ENCODE results near the gene SYNJ2. TPM values are rescaled to one million over a fixed set of nuclear protein-coding genes. Genes with fewer than 3 reads are reported as not detected.

SYNJ2 gene
- total RNA-seq, 2 experiments from 2014 or later: 28.6 to 30.1 TPM

GRCh38 chr6:158040051-158040803, 58.6 kb downstream of the SYNJ2 start:
- intact Hi-C loops (cut with DNase I, micrococcal nuclease): loop anchor here (2.0 kb wide), 2 partner anchors 13 to 17 kb away; no protein-coding TSS in a partner anchor
- POLR2A ChIA-PET: interaction anchor here (0.5 to 1.2 kb wide), 2 partner anchors 14 to 262 kb away, joined by 4 read pairs; no protein-coding TSS in a partner anchor
- CTCF ChIA-PET: interaction anchor here (0.6 to 1.8 kb wide), 3 partner anchors 12 to 31 kb away, joined by 3 to 7 read pairs (median 6); no protein-coding TSS in a partner anchor

GRCh38 chr6:158040804-158041347, 59.2 kb downstream of the SYNJ2 start:
- no peak for ATAC-seq
- no peaks in the 10 kb centered on the region for H3K27me3 Mint-ChIP-seq
- H3K27ac Mint-ChIP-seq: no peak overlapping the region
- intact Hi-C loops (cut with DNase I, micrococcal nuclease): loop anchor here (2.0 kb wide), 2 partner anchors 14 to 16 kb away; no protein-coding TSS in a partner anchor
- no peaks in the 10 kb centered on the region for H3K9me3 Mint-ChIP-seq (ENCODE audit: low read depth)
- POLR2A ChIA-PET: interaction anchor here (0.5 kb wide), 1 partner anchor 263 kb away, joined by 4 read pairs; no protein-coding TSS in a partner anchor
- no peak overlapping the region for H3K4me3 Mint-ChIP-seq
- CTCF ChIA-PET: interaction anchor here (1.6 kb wide), 1 partner anchor 12 kb away, joined by 7 read pairs; no protein-coding TSS in a partner anchor
- no peak for DNase-seq
- H3K36me3 Mint-ChIP-seq (ENCODE audit: low read depth): peaks cover 32% of the 10 kb centered on the region
- H3K4me1 Mint-ChIP-seq: peaks cover 38% of the 10 kb centered on the region

More at GRCh38 chr6:158040051-158040803, 58.6 kb downstream of the SYNJ2 start:
- peak overlapping the region; percentile 73 for H3K27ac Mint-ChIP-seq
- ATAC-seq: peak; percentile 73
- H3K27me3 Mint-ChIP-seq: no peaks in the 10 kb centered on the region
- peaks cover 30% of the 10 kb centered on the region for H3K36me3 Mint-ChIP-seq (ENCODE audit: low read depth)
- DNase-seq: peak; percentile 57
- H3K4me3 Mint-ChIP-seq: no peak overlapping the region
- H3K9me3 Mint-ChIP-seq (ENCODE audit: low read depth): no peaks in the 10 kb centered on the region
- peaks cover 32% of the 10 kb centered on the region for H3K4me1 Mint-ChIP-seq

- no peak overlapping the region for H3K27ac Mint-ChIP-seq
- DNase-seq (no peak), ATAC-seq (no peak)
- H3K4me1 Mint-ChIP-seq: peaks cover 42% of the 10 kb centered on the region
- intact Hi-C loops (cut with DNase I, micrococcal nuclease): loop anchor here (2.0 kb wide), 2 partner anchors 15 kb away; no protein-coding TSS in a partner anchor
- ChIA-PET POLR2A (no interaction called here), CTCF (interaction anchor here (1.4 to 1.6 kb wide), 2 partner anchors 13 to 15 kb away, joined by 3 to 7 read pairs; no protein-coding TSS in a partner anchor)
- no peak overlapping the region for H3K4me3 Mint-ChIP-seq
- no peaks in the 10 kb centered on the region for H3K9me3 Mint-ChIP-seq (ENCODE audit: low read depth)
- no peaks in the 10 kb centered on the region for H3K27me3 Mint-ChIP-seq
- H3K36me3 Mint-ChIP-seq (ENCODE audit: low read depth): peaks cover 31% of the 10 kb centered on the region
Measured at GRCh38 chr6:158041370-158041769, 59.7 kb downstream of the SYNJ2 start.

GRCh38 chr6:158041788-158042187, 60.1 kb downstream of the SYNJ2 start:
- Mint-ChIP-seq H3K36me3 (ENCODE audit: low read depth) (peaks cover 30% of the 10 kb centered on the region), H3K27ac (no peak overlapping the region), H3K9me3 (ENCODE audit: low read depth) (no peaks in the 10 kb centered on the region), H3K4me1 (peaks cover 46% of the 10 kb centered on the region), H3K27me3 (no peaks in the 10 kb centered on the region), H3K4me3 (no peak overlapping the region)
- ChIA-PET POLR2A (no interaction called here), CTCF (interaction anchor here (1.4 to 1.6 kb wide), 2 partner anchors 13 to 16 kb away, joined by 3 to 7 read pairs; no protein-coding TSS in a partner anchor)
- DNase-seq (no peak), ATAC-seq (no peak)
- intact Hi-C loops (cut with DNase I, micrococcal nuclease): loop anchor here (2.0 kb wide), 2 partner anchors 15 kb away; no protein-coding TSS in a partner anchor

- ChIA-PET POLR2A (no interaction called here), CTCF (interaction anchor here (1.4 kb wide), 1 partner anchor 16 kb away, joined by 3 read pairs; no protein-coding TSS in a partner anchor)
- ATAC-seq (no peak), DNase-seq (no peak)
- Mint-ChIP-seq H3K9me3 (ENCODE audit: low read depth) (no peaks in the 10 kb centered on the region), H3K4me3 (no peak overlapping the region), H3K36me3 (ENCODE audit: low read depth) (peaks cover 35% of the 10 kb centered on the region), H3K27ac (no peak overlapping the region), H3K27me3 (no peaks in the 10 kb centered on the region), H3K4me1 (peaks cover 51% of the 10 kb centered on the region)
- intact Hi-C loops (cut with DNase I, micrococcal nuclease): no loop called here
Measured at GRCh38 chr6:158042245-158042798, 60.7 kb downstream of the SYNJ2 start.

- no peak overlapping the region for H3K4me3 Mint-ChIP-seq
- H3K27me3 Mint-ChIP-seq: no peaks in the 10 kb centered on the region
- CTCF ChIA-PET: no interaction called here
- peaks cover 39% of the 10 kb centered on the region for H3K36me3 Mint-ChIP-seq (ENCODE audit: low read depth)
- peaks cover 57% of the 10 kb centered on the region for H3K4me1 Mint-ChIP-seq
- ATAC-seq (no peak), DNase-seq (no peak)
- POLR2A ChIA-PET: no interaction called here
- intact Hi-C loops (cut with DNase I, micrococcal nuclease): no loop called here
- no peak overlapping the region for H3K27ac Mint-ChIP-seq
- H3K9me3 Mint-ChIP-seq (ENCODE audit: low read depth): no peaks in the 10 kb centered on the region
Measured at GRCh38 chr6:158043008-158043407, 61.3 kb downstream of the SYNJ2 start.

- intact Hi-C loops (cut with DNase I, micrococcal nuclease): no loop called here
- POLR2A ChIA-PET: interaction anchor here (0.6 kb wide), 1 partner anchor 82 kb away, joined by 3 read pairs; no protein-coding TSS in a partner anchor
- Mint-ChIP-seq H3K9me3 (ENCODE audit: low read depth) (no peaks in the 10 kb centered on the region), H3K27ac (no peak overlapping the region), H3K4me3 (no peak overlapping the region), H3K4me1 (peaks cover 57% of the 10 kb centered on the region), H3K36me3 (ENCODE audit: low read depth) (peaks cover 44% of the 10 kb centered on the region), H3K27me3 (no peaks in the 10 kb centered on the region)
- ATAC-seq (no peak), DNase-seq (no peak)
- CTCF ChIA-PET: interaction anchor here (0.6 to 1.6 kb wide), 3 partner anchors 18 to 957 kb away, joined by 3 to 6 read pairs (median 3); no protein-coding TSS in a partner anchor
Measured at GRCh38 chr6:158043586-158044524, 62.2 kb downstream of the SYNJ2 start.

- ATAC-seq (no peak), DNase-seq (no peak)
- no peak overlapping the region for H3K27ac Mint-ChIP-seq
- CTCF ChIA-PET: interaction anchor here (0.6 to 1.6 kb wide), 3 partner anchors 18 to 956 kb away, joined by 3 to 6 read pairs (median 3); no protein-coding TSS in a partner anchor
- intact Hi-C loops (cut with DNase I, micrococcal nuclease): no loop called here
- no peaks in the 10 kb centered on the region for H3K27me3 Mint-ChIP-seq
- POLR2A ChIA-PET: interaction anchor here (0.6 kb wide), 1 partner anchor 83 kb away, joined by 3 read pairs; no protein-coding TSS in a partner anchor
- peaks cover 47% of the 10 kb centered on the region for H3K36me3 Mint-ChIP-seq (ENCODE audit: low read depth)
- H3K4me1 Mint-ChIP-seq: peaks cover 54% of the 10 kb centered on the region
- H3K9me3 Mint-ChIP-seq (ENCODE audit: low read depth): no peaks in the 10 kb centered on the region
- H3K4me3 Mint-ChIP-seq: no peak overlapping the region
Measured at GRCh38 chr6:158044525-158044888, 62.8 kb downstream of the SYNJ2 start.

GRCh38 chr6:158046201-158047126, 64.8 kb downstream of the SYNJ2 start:
- Mint-ChIP-seq H3K4me3 (peak overlapping the region; percentile 25), H3K9me3 (ENCODE audit: low read depth) (no peaks in the 10 kb centered on the region), H3K27me3 (no peaks in the 10 kb centered on the region), H3K4me1 (peaks cover 34% of the 10 kb centered on the region), H3K36me3 (ENCODE audit: low read depth) (peaks cover 51% of the 10 kb centered on the region), H3K27ac (peak overlapping the region; percentile 85)
- DNase-seq (no peak), ATAC-seq (peak; percentile 57)
- intact Hi-C loops (cut with DNase I, micrococcal nuclease): loop anchor here (1.0 to 5.0 kb wide), 3 partner anchors 11 to 64 kb away; partner anchors contain the start of gene SYNJ2 (in 1 of the 2)
- ChIA-PET POLR2A (interaction anchor here (0.7 to 2.8 kb wide), 5 partner anchors 11 to 985 kb away, joined by 3 to 9 read pairs (median 5); no protein-coding TSS in a partner anchor), CTCF (interaction anchor here (0.5 to 4.3 kb wide), 5 partner anchors 9 to 811 kb away, joined by 3 to 23 read pairs (median 4); no protein-coding TSS in a partner anchor)
